Endometrial microvascular endothelial cells (primary cell): ENCODE data around the gene PEAR1. TPM values are rescaled to one million over a fixed set of nuclear protein-coding genes. Genes with fewer than 3 reads are reported as not detected.

Experiments
- in situ Hi-C: cut with HindIII; loops from 2 replicates; pipeline ENCODE4 v1.10.0; 2017; ENCODE audit warnings: low sequenced_read_pairs, low pct_unique_long_range_greater_than_20kb; ENCODE audit errors: inconsistent ontology term
- total RNA-seq: library from RNA; depleted of rRNA; stranded (reverse); fragments of >200 nt; gene quantifications from one replicate; pipeline ENCODE4 v1.2.3, GENCODE V29; 2015; ENCODE audit errors: inconsistent ontology term

PEAR1 gene
- total RNA-seq, 1 donor from 2014 or later, result 50.3 TPM

GRCh38 chr1:156895927-156896326, 2.4 kb downstream of the PEAR1 start:
- in situ Hi-C loops, result no loop called here

- in situ Hi-C loops, result no loop called here
Observed at GRCh38 chr1:156896490-156897033, 3.0 kb downstream of the PEAR1 start.

- in situ Hi-C loops, result no loop called here
Observed at GRCh38 chr1:156897078-156897825, 3.7 kb downstream of the PEAR1 start.

- in situ Hi-C loops, result no loop called here
Observed at GRCh38 chr1:156898161-156898566, 4.6 kb downstream of the PEAR1 start.

- in situ Hi-C loops, result no loop called here
Observed at GRCh38 chr1:156898971-156899664, 5.6 kb downstream of the PEAR1 start.

GRCh38 chr1:156899956-156900718, 6.6 kb downstream of the PEAR1 start:
- in situ Hi-C loops, result no loop called here

GRCh38 chr1:156900896-156901589, 7.5 kb downstream of the PEAR1 start:
- in situ Hi-C loops, result no loop called here

GRCh38 chr1:156901590-156901900, 8.0 kb downstream of the PEAR1 start:
- in situ Hi-C loops, result no loop called here

- in situ Hi-C loops, result no loop called here
Observed at GRCh38 chr1:156901966-156902915, 8.7 kb downstream of the PEAR1 start.

GRCh38 chr1:156903328-156904091, 10.0 kb downstream of the PEAR1 start:
- in situ Hi-C loops, result no loop called here

- in situ Hi-C loops, result no loop called here
Observed at GRCh38 chr1:156904187-156904959, 10.9 kb downstream of the PEAR1 start.

GRCh38 chr1:156905176-156905575, 11.7 kb downstream of the PEAR1 start:
- in situ Hi-C loops, result no loop called here

GRCh38 chr1:156905651-156906050, 12.1 kb downstream of the PEAR1 start:
- in situ Hi-C loops, result no loop called here

GRCh38 chr1:156906206-156906906, 12.8 kb downstream of the PEAR1 start:
- in situ Hi-C loops, result no loop called here

- in situ Hi-C loops, result no loop called here
Observed at GRCh38 chr1:156908541-156908940, 15.0 kb downstream of the PEAR1 start.

- in situ Hi-C loops, result no loop called here
Observed at GRCh38 chr1:156908955-156909354, 15.4 kb downstream of the PEAR1 start.
